ENCODE measurements around the gene SQSTM1. TPM values are rescaled to one million over a fixed set of nuclear protein-coding genes. Genes with fewer than 3 reads are reported as not detected.
A peak's percentile ranks its signal among the peaks of the same experiment; 100 is the strongest.

SQSTM1 gene
- polyA plus RNA-seq, 2 of the 4 experiments (the other 2 are of a cell fraction), result 362 to 625 TPM

DNA sequence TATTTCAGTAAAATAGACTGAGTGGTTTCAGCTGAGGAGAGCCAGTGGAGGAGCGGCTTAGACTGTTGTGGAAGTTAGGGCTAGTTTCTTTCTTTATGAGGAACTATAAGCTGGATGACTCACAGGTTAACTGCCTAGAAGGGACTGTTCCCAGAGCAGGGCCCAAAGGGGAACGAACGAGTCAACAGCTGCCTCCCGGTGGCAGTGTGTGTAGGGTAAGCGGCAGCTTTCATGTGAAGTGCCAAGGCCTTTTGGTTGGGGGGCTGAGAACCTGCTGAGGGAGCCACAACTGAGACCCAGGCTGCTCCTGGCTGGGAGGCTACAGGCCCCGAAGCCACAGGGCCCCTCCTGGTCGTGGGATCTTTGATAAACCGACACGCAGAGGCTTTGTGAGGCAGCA, 7.0 kb downstream of the SQSTM1 start:
- CTCF ChIA-PET, result interaction anchor here (1.0 to 11.6 kb wide), 3 partner anchors 16 to 31 kb away, joined by 3 to 86 read pairs (median 4); no protein-coding TSS in a partner anchor
- Histone ChIP-seq H3K4me1 (peaks cover 92% of the 10 kb centered on the region), H3K27ac (peak overlapping the region in 1 of 2 experiments; percentile 31; a peak in 1 of 6 replicates), H3K4me3 (no peak overlapping the region), H3K4me2 (peak overlapping the region; percentile 96; the same call in 2 of the 3 replicates), H3K9me3 (no peaks in the 10 kb centered on the region)
- POLR2A ChIA-PET, result interaction anchor here (0.8 kb wide), 1 partner anchor 10 kb away, joined by 3 read pairs; no protein-coding TSS in a partner anchor
- TF ChIP-seq FOSL2 (IDR thresholded peaks at IDR 0.05), result no peak
- TF ChIP-seq FOSL2 (CRISPR knock-in tag; IDR thresholded peaks at IDR 0.05), result peak; percentile 52
- TF ChIP-seq FOSB (CRISPR knock-in tag; IDR thresholded peaks at IDR 0.05), result peak; percentile 69; the same call in 1 of the 2 replicates
- peak in 1 of 2 experiments; percentile 11; a peak in 1 of 5 replicates for TF ChIP-seq JUN (IDR thresholded peaks at IDR 0.05)
- no peak for TF ChIP-seq HDAC2 (IDR thresholded peaks at IDR 0.05)
- peak; percentile 93 for TF ChIP-seq POLR2AphosphoS2 (conservative IDR thresholded peaks at IDR 0.05; ENCODE audit: low read length)
- TF ChIP-seq, protein P1, sequence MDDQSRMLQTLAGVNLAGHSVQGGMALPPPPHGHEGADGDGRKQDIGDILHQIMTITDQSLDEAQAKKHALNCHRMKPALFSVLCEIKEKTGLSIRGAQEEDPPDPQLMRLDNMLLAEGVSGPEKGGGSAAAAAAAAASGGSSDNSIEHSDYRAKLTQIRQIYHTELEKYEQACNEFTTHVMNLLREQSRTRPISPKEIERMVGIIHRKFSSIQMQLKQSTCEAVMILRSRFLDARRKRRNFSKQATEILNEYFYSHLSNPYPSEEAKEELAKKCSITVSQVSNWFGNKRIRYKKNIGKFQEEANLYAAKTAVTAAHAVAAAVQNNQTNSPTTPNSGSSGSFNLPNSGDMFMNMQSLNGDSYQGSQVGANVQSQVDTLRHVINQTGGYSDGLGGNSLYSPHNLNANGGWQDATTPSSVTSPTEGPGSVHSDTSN (IDR thresholded peaks at IDR 0.05), result no peak
- TF ChIP-seq CEBPB (IDR thresholded peaks at IDR 0.05), result no peak
- no peak for TF ChIP-seq HOXB5 (CRISPR knock-in tag; IDR thresholded peaks at IDR 0.05)
- TF ChIP-seq ZFP36 (IDR thresholded peaks at IDR 0.05; ENCODE audit: borderline replicate concordance, partially characterized antibody), result no peak
- 70% methylated on average over 9 of the region's 9 CpGs for WGBS (ENCODE audit: missing lambda C conversion rate)
- DNase-seq (ENCODE audit: low read depth in 1 of 2, low spot score in 1 of 2), result peak in 1 of 2 experiments; percentile 50
- ATAC-seq, result peak in 1 of 2 experiments; percentile 2; a peak in 3 of 6 replicates
- no peak for FAIRE-seq

DNA sequence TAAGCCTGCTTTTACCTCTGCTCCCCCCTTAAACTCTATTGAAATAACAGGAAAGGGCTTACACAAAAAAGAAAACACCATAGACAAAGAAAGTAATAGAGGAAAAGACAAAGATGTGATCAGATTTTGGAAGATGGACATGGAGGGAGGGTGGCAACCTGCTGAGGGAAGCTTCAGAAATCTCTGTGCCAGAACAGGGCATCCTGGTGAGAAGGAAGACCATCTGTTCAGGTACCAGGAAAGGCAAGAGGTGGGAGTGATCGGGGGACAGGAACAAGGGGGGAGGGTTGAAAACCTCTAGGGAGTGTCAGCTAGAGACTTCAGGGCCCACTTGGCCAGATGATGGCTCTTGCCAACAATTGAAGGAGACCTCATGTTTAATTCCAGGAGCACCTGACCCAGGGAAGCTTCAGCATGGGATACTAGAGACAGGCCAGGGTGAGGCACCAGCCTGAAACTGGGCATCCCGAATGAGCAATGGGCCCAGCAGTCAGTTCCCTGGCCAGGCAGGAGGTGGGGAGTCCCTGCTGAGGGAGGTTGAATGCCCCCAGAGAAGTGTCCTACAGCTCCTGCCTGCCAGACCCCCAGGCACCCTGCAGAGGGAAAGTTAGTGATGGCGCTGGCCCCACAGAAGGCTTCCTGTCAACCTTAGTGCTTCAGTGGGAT, 8.2 kb downstream of the SQSTM1 start:
- ATAC-seq, result no peak
- TF ChIP-seq CHD4 (IDR thresholded peaks at IDR 0.05; ENCODE audit: borderline replicate concordance) (no peak), TP53 (CRISPR knock-in tag; IDR thresholded peaks at IDR 0.05) (peak; percentile 38; the same call in 1 of the 2 replicates), RNF2 (IDR thresholded peaks at IDR 0.05; ENCODE audit: borderline replicate concordance, low read depth) (no peak), CEBPB (IDR thresholded peaks at IDR 0.05) (no peak), TFCP2L1 (CRISPR knock-in tag; IDR thresholded peaks at IDR 0.05) (peak; percentile 55), KDM5A (IDR thresholded peaks at IDR 0.05) (no peak), KDM1A (IDR thresholded peaks at IDR 0.05; ENCODE audit: low read depth) (no peak), HOXA7 (CRISPR knock-in tag; IDR thresholded peaks at IDR 0.05) (0 out of 2 replicates have a peak, but pooled peaks have one; percentile 35), JUN (IDR thresholded peaks at IDR 0.05) (peak in 1 of 2 experiments; percentile 36; a peak in 3 of 5 replicates), RARB (CRISPR knock-in tag; IDR thresholded peaks at IDR 0.05) (peak; percentile 62)
- TF ChIP-seq, protein P2, sequence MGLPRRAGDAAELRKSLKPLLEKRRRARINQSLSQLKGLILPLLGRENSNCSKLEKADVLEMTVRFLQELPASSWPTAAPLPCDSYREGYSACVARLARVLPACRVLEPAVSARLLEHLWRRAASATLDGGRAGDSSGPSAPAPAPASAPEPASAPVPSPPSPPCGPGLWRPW (IDR thresholded peaks at IDR 0.05), result no peak
- TF ChIP-seq, protein P3, sequence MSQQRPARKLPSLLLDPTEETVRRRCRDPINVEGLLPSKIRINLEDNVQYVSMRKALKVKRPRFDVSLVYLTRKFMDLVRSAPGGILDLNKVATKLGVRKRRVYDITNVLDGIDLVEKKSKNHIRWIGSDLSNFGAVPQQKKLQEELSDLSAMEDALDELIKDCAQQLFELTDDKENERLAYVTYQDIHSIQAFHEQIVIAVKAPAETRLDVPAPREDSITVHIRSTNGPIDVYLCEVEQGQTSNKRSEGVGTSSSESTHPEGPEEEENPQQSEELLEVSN (IDR thresholded peaks at IDR 0.05; ENCODE audit: borderline replicate concordance, low read depth), result no peak
- POLR2A ChIA-PET, result interaction anchor here (1.1 kb wide), 1 partner anchor 10 kb away, joined by 4 read pairs; no protein-coding TSS in a partner anchor
- CTCF ChIA-PET, result interaction anchor here (0.8 to 11.6 kb wide), 2 partner anchors 28 to 66 kb away, joined by 3 to 86 read pairs; no protein-coding TSS in a partner anchor
- Histone ChIP-seq H3K27ac (peak overlapping the region in 1 of 2 experiments; percentile 55; a peak in 3 of 6 replicates), H3K4me1 (peaks cover 92% of the 10 kb centered on the region), H3K9me3 (no peaks in the 10 kb centered on the region), H3K4me2 (peak overlapping the region; percentile 25; the same call in 1 of the 3 replicates), H3K4me3 (0 out of 3 replicates have a peak overlapping the region, but pooled peaks have one; percentile 8)
- no peak for FAIRE-seq
- 88% methylated on average over 3 of the region's 3 CpGs for WGBS (ENCODE audit: missing lambda C conversion rate)
- no peak for DNase-seq (ENCODE audit: low read depth in 1 of 2, low spot score in 1 of 2)
